Activated B cell treated with CpG ODN at 0.5 μM for 24 hours (primary cell): ENCODE measurements around the gene MYLK2. TPM values are rescaled to one million over a fixed set of nuclear protein-coding genes. Genes with fewer than 3 reads are reported as not detected.

ENCODE experiments used
- ATAC-seq: fragments of 200-7000 bp; cut with Tn5 transposase; one replicate; pipeline ENCODE4 v1.10.0; 2021; ENCODE audit warnings: low read depth, mild to moderate bottlenecking, moderate library complexity
- CTCF ChIA-PET: fragments of 350-600 bp; sonication (Branson Sonifier 250); formaldehyde crosslinking; loops from one replicate; lab custom pipeline; 2021; ENCODE audit warnings: antibody characterized with exemption; lab: Charles Lee
- POLR2A ChIA-PET: fragments of 350-600 bp; sonication (Branson Sonifier 250); formaldehyde crosslinking; loops from one replicate; lab custom pipeline; 2021; ENCODE audit warnings: antibody characterized with exemption; lab: Charles Lee
- DNase-seq: peaks from one replicate; pipeline ENCODE4 v3.0.0; 2022
- H3K27ac Mint-ChIP-seq: one replicate; pipeline ENCODE4 v1.8.0; 2020; ENCODE audit warnings: mixed read lengths
- H3K27me3 Mint-ChIP-seq: one replicate; pipeline ENCODE4 v1.8.0; 2021; ENCODE audit warnings: mixed read lengths
- H3K36me3 Mint-ChIP-seq: one replicate; pipeline ENCODE4 v1.8.0; 2021; ENCODE audit warnings: low read depth, mixed read lengths
- H3K4me1 Mint-ChIP-seq: one replicate; pipeline ENCODE4 v1.8.0; 2021; ENCODE audit warnings: mixed read lengths
- H3K4me3 Mint-ChIP-seq: one replicate; pipeline ENCODE4 v1.8.0; 2020; ENCODE audit warnings: mild to moderate bottlenecking, mixed read lengths
- H3K9me3 Mint-ChIP-seq: one replicate; pipeline ENCODE4 v1.8.0; 2020; ENCODE audit warnings: mixed read lengths
- intact Hi-C: fragments of 100-400 bp; cut with micrococcal nuclease; formaldehyde crosslinking; loops from one replicate; pipeline ENCODE4 v1.15.1; 2024
- total RNA-seq: library from RNA; stranded (reverse); gene quantifications from 2 replicates; pipeline ENCODE4 v1.2.3, GENCODE V29; 2022
- TF ChIP-seq, protein P1 (sequence below): fragments of 200-600 bp; IDR thresholded peaks from one replicate; pipeline ENCODE4 v1.8.0; 2022; ENCODE audit warnings: antibody characterized with exemption, mild to moderate bottlenecking

MYLK2 gene
- total RNA-seq, 1 donor from 2014 or later = not detected

DNA sequence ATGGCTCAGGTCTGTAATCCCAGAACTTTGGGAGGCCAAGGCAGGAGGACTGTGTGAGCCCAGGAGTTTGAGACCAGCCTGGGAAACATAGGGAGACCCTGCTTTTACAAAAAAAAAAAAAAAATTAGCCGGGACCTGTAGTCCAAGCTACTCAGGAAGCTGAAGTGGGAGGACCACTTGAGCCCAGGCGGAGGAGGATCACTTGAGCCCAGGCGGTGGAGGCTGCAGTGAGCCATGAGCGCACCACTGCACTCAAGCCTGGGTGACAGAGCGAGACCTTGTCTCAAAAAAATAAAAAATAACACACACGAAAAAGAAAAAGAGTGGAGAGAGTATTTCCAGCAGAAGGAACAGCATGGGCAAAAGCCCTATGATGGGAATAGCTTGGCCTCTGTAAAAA, 53.2 kb downstream of the MYLK2 start:
- Mint-ChIP-seq H3K9me3 (no peaks in the 10 kb centered on the region), H3K27me3 (peaks cover 4% of the 10 kb centered on the region), H3K36me3 (peaks cover 3% of the 10 kb centered on the region), H3K4me3 (no peak overlapping the region), H3K4me1 (peaks cover 31% of the 10 kb centered on the region), H3K27ac (no peak overlapping the region)
- intact Hi-C loops = no loop called here
- no peak for ATAC-seq
- no peak for DNase-seq
- TF ChIP-seq, protein P1, sequence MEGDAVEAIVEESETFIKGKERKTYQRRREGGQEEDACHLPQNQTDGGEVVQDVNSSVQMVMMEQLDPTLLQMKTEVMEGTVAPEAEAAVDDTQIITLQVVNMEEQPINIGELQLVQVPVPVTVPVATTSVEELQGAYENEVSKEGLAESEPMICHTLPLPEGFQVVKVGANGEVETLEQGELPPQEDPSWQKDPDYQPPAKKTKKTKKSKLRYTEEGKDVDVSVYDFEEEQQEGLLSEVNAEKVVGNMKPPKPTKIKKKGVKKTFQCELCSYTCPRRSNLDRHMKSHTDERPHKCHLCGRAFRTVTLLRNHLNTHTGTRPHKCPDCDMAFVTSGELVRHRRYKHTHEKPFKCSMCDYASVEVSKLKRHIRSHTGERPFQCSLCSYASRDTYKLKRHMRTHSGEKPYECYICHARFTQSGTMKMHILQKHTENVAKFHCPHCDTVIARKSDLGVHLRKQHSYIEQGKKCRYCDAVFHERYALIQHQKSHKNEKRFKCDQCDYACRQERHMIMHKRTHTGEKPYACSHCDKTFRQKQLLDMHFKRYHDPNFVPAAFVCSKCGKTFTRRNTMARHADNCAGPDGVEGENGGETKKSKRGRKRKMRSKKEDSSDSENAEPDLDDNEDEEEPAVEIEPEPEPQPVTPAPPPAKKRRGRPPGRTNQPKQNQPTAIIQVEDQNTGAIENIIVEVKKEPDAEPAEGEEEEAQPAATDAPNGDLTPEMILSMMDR = no peak
- CTCF ChIA-PET = interaction anchor here (1.0 to 1.1 kb wide), 2 partner anchors 7 to 18 kb away, joined by 3 to 4 read pairs; no protein-coding TSS in a partner anchor
- POLR2A ChIA-PET = interaction anchor here (0.8 kb wide), 1 partner anchor 10 kb away, joined by 7 read pairs; no protein-coding TSS in a partner anchor

DNA sequence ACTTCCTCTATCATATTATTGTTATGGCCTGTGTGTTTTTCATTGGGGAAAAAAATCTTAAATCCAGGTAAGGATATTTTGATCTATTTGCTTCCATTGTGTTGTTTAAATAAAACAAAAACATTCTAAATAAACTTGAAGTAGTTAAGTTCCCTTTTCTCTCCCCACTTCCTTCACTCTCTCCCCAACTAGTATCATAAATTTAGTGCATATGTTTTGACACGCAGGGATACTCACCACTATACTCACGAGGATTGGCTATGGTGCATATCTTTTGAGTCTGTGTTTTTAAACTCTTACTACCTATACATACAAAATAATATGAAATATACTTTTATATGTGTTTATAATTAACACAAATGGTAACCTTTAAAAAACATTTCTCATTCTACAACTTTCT, 56.5 kb downstream of the MYLK2 start:
- H3K9me3 Mint-ChIP-seq = no peaks in the 10 kb centered on the region
- H3K4me3 Mint-ChIP-seq = no peak overlapping the region
- peaks cover 2% of the 10 kb centered on the region for H3K27me3 Mint-ChIP-seq
- TF ChIP-seq, protein P1 = no peak
- intact Hi-C loops = no loop called here
- POLR2A ChIA-PET = no interaction called here
- no peak for DNase-seq
- no peak for ATAC-seq
- H3K4me1 Mint-ChIP-seq = peaks cover 22% of the 10 kb centered on the region
- H3K27ac Mint-ChIP-seq = no peak overlapping the region
- peaks cover 4% of the 10 kb centered on the region for H3K36me3 Mint-ChIP-seq
- CTCF ChIA-PET = no interaction called here

- intact Hi-C loops = no loop called here
- H3K9me3 Mint-ChIP-seq = no peaks in the 10 kb centered on the region
- H3K27ac Mint-ChIP-seq = no peak overlapping the region
- no peaks in the 10 kb centered on the region for H3K27me3 Mint-ChIP-seq
- no peak for ATAC-seq
- TF ChIP-seq, protein P1 = no peak
- ChIA-PET CTCF (no interaction called here), POLR2A (no interaction called here)
- H3K4me3 Mint-ChIP-seq = no peak overlapping the region
- H3K4me1 Mint-ChIP-seq = peaks cover 14% of the 10 kb centered on the region
- H3K36me3 Mint-ChIP-seq = peaks cover 4% of the 10 kb centered on the region
- no peak for DNase-seq
Measured at GRCh38 chr20:31877684-31878083, 58.5 kb downstream of the MYLK2 start.

- POLR2A ChIA-PET = interaction anchor here (0.6 to 1.8 kb wide), 8 partner anchors 9 to 216 kb away, joined by 3 to 14 read pairs (median 6); partner anchors contain the start of genes DUSP15, HCK and TTLL9
- CTCF ChIA-PET = interaction anchor here (0.6 to 2.5 kb wide), 5 partner anchors 8 to 73 kb away, joined by 3 to 14 read pairs (median 3); partner anchors contain the start of gene PDRG1
- TF ChIP-seq, protein P1 = no peak
- no peaks in the 10 kb centered on the region for H3K9me3 Mint-ChIP-seq
- peak overlapping the region; percentile 93 for H3K4me3 Mint-ChIP-seq
- DNase-seq = peak; percentile 81
- peak overlapping the region; percentile 93 for H3K27ac Mint-ChIP-seq
- peaks cover 14% of the 10 kb centered on the region for H3K4me1 Mint-ChIP-seq
- H3K36me3 Mint-ChIP-seq = peaks cover 4% of the 10 kb centered on the region
- intact Hi-C loops = no loop called here
- H3K27me3 Mint-ChIP-seq = no peaks in the 10 kb centered on the region
- ATAC-seq = peak; percentile 87
Measured at GRCh38 chr20:31879143-31879987, 60.2 kb downstream of the MYLK2 start.

DNA sequence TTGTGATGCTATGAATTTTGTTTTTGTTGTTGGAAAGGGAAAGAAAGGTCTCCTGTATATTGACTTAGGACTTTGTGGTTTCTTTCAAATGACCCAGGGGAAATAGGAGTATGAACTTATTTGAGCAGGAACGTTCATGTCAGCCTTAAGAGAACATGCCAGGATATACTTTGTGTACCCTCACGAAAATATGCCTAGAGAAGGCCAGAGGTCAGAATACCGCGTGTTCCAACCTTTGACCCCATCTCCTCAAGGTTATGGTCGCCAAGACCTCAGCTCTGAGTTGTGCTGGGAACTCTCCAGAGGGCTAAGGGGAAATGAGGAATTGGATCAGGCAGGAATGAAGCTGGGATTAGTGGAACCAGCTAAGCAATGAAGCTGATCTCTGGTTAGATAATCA, 62.8 kb downstream of the MYLK2 start:
- Mint-ChIP-seq H3K27ac (no peak overlapping the region), H3K27me3 (no peaks in the 10 kb centered on the region), H3K4me3 (no peak overlapping the region), H3K9me3 (no peaks in the 10 kb centered on the region), H3K4me1 (peaks cover 14% of the 10 kb centered on the region), H3K36me3 (peaks cover 4% of the 10 kb centered on the region)
- ATAC-seq = no peak
- DNase-seq = no peak
- TF ChIP-seq, protein P1 = no peak
- intact Hi-C loops = no loop called here
- CTCF ChIA-PET = no interaction called here
- POLR2A ChIA-PET = interaction anchor here (0.6 to 1.5 kb wide), 3 partner anchors 9 to 22 kb away, joined by 3 to 7 read pairs (median 5); no protein-coding TSS in a partner anchor
